Measurements from ENCODE around the gene ZBTB8OS.

DNA sequence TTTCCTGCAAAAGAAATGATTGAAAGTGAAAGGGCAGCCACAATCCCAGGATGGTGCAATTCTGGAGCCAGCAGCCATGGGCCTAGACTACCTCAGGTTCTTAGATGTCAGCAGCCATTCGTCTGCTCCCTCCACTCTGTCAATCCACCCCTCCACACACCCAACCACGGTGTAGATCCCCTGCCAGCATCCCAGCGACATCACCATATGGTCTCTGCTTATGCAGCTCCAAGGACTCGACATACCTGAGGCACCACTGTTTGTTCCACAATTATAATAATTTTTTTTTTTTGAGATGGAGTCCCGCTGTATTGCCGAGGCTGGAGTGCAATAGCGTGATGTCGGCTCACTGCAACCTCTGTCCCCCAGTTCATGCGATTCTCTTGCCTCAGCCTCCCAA, 45.7 kb upstream of the ZBTB8OS start:
- TF ChIP-seq CTCF (IDR thresholded peaks at IDR 0.05 in 2 of 3, conservative IDR thresholded peaks at IDR 0.05 in 1 of 3; ENCODE audit: borderline replicate concordance in 1 of 3, insufficient read depth in 1 of 3, low read depth in 2 of 3, low read length in 2 of 3) (no peak), POLR2AphosphoS5 (IDR thresholded peaks at IDR 0.05; ENCODE audit: low read depth, low read length) (no peak)

Data from HCT116 (cell line).